H54 (cell line): ENCODE results near the gene CLBA1.
"Not testable (repeated sequence)": the region's sequence is repeated elsewhere in the genome, so short reads cannot be mapped to it uniquely, and the experiment has no call there.

ENCODE experiments used
- DNase-seq: peaks from one replicate; pipeline ENCODE4 v3.0.0; 2011; ENCODE audit warnings: low spot score, mixed read lengths; ENCODE audit not compliant: insufficient read length
- FAIRE-seq: peaks from 3 replicates; lab custom pipeline; 2011; peaks lifted over from hg19 to GRCh38; lab: Jason Lieb, UNC
- POLR2A ChIP-seq: IDR thresholded peaks from 2 replicates; pipeline ENCODE4 v1.6.1; 2011; ENCODE audit warnings: low read depth, mild to moderate bottlenecking, low read length

Gene CLBA1

GRCh38 chr14:104985675-104986486, at the start of gene CLBA1:
CLBA1 (plus strand) TSS chr14:104985788; CDS start chr14:104986432, 644 bp downstream.
- TF ChIP-seq POLR2A = 0 out of 2 replicates have a peak, but pooled peaks have one; percentile 22
- FAIRE-seq (no peak), DNase-seq (peak; percentile 98)

- DNase-seq = no peak
- no peak for FAIRE-seq
- TF ChIP-seq POLR2A = no peak
Measured at GRCh38 chr14:104935955-104936354, 49.6 kb upstream of the CLBA1 start.

GRCh38 chr14:104936361-104937155, 49.0 kb upstream of the CLBA1 start:
- DNase-seq (no peak), FAIRE-seq (no peak)
- no peak for TF ChIP-seq POLR2A

- no peak for FAIRE-seq
Measured at GRCh38 chr14:104937161-104937560, 48.4 kb upstream of the CLBA1 start.

GRCh38 chr14:104937694-104938365, 47.8 kb upstream of the CLBA1 start:
- no peak for DNase-seq
- no peak for FAIRE-seq
- TF ChIP-seq POLR2A = no peak

More at GRCh38 chr14:104937161-104937560, 48.4 kb upstream of the CLBA1 start:
- TF ChIP-seq POLR2A = no peak
- no peak for DNase-seq

- no peak for DNase-seq
- no peak for FAIRE-seq
- TF ChIP-seq POLR2A = no peak
Measured at GRCh38 chr14:104938436-104938835, 47.2 kb upstream of the CLBA1 start.

- no peak for TF ChIP-seq POLR2A
- DNase-seq (no peak), FAIRE-seq (no peak)
Measured at GRCh38 chr14:104938960-104939359, 46.6 kb upstream of the CLBA1 start.

- FAIRE-seq (no peak), DNase-seq (no peak)
- TF ChIP-seq POLR2A = no peak
Measured at GRCh38 chr14:104939666-104940410, 45.8 kb upstream of the CLBA1 start.

GRCh38 chr14:104940526-104941150, 45.0 kb upstream of the CLBA1 start:
- no peak for FAIRE-seq
- no peak for TF ChIP-seq POLR2A

GRCh38 chr14:104941508-104942365, 43.9 kb upstream of the CLBA1 start:
- no peak for TF ChIP-seq POLR2A
- DNase-seq (no peak), FAIRE-seq (no peak)

More at GRCh38 chr14:104940526-104941150, 45.0 kb upstream of the CLBA1 start:
- no peak for DNase-seq

GRCh38 chr14:104942586-104942985, 43.0 kb upstream of the CLBA1 start:
- FAIRE-seq (no peak), DNase-seq (no peak)
- no peak for TF ChIP-seq POLR2A

GRCh38 chr14:104943216-104944015, 42.2 kb upstream of the CLBA1 start:
- FAIRE-seq, DNase-seq: not testable (repeated sequence)

GRCh38 chr14:104944016-104944308, 41.6 kb upstream of the CLBA1 start:
- not testable (repeated sequence) for FAIRE-seq, DNase-seq

- DNase-seq, FAIRE-seq: not testable (repeated sequence)
Measured at GRCh38 chr14:104944436-104945205, 41.0 kb upstream of the CLBA1 start.

GRCh38 chr14:104945266-104945665, 40.3 kb upstream of the CLBA1 start:
- not testable (repeated sequence) for DNase-seq, FAIRE-seq
